CD4-positive, CD25-positive, alpha-beta regulatory T cell (primary cell): ENCODE measurements around the gene BLNK. TPM values are rescaled to one million over a fixed set of nuclear protein-coding genes. Genes with fewer than 3 reads are reported as not detected.

Source experiments
- ATAC-seq, 2 donors: fragments of 150-1000 bp; cut with Tn5 transposase; one replicate each; pipeline ENCODE4 v1.10.0; 2021; ENCODE audit warnings: low read depth in 2 of 2, moderate number of reproducible peaks in 2 of 2, moderate library complexity in 1 of 2
- DNase-seq, 3 donors: peaks; one replicate each; pipeline versions ENCODE4 v3.0.0 to v3.0.0-alpha.2; 2012 to 2022; ENCODE audit warnings: mixed read lengths in 1 of 3
- H3K27ac ChIP-seq: one replicate; pipeline ENCODE4 v1.7.0; 2013; ENCODE audit warnings: mild to moderate bottlenecking, low read length; ENCODE audit not compliant: insufficient read depth, poor library complexity, severe bottlenecking
- H3K27me3 ChIP-seq: one replicate; pipeline ENCODE4 v1.7.0; 2013; ENCODE audit warnings: low read length; ENCODE audit not compliant: control insufficient read depth, insufficient read depth
- H3K36me3 ChIP-seq: one replicate; pipeline ENCODE4 v1.7.0; 2013; ENCODE audit warnings: mild to moderate bottlenecking, low read length, moderate library complexity; ENCODE audit not compliant: control insufficient read depth, insufficient read depth
- H3K4me1 ChIP-seq: 2 replicates; pipeline ENCODE4 v1.7.0; 2013; ENCODE audit warnings: mild to moderate bottlenecking, low read length; ENCODE audit not compliant: insufficient read depth, control insufficient read depth, poor library complexity, severe bottlenecking
- H3K4me3 ChIP-seq: one replicate; pipeline ENCODE4 v1.7.0; 2013; ENCODE audit warnings: low read depth, mild to moderate bottlenecking, low read length, moderate library complexity
- H3K9me3 ChIP-seq, 2 experiments: 1 replicate in 1 of 2; 2 replicates in 1 of 2; pipeline ENCODE4 v1.7.0; 2013; ENCODE audit warnings: low read length in 2 of 2, mild to moderate bottlenecking in 1 of 2, moderate library complexity in 1 of 2; ENCODE audit not compliant: control insufficient read depth in 2 of 2
- H3K27ac Mint-ChIP-seq, 3 donors: one replicate each; pipeline ENCODE4 v1.8.0; 2020 to 2022; ENCODE audit warnings: mild to moderate bottlenecking in 3 of 3, mixed read lengths in 3 of 3, moderate library complexity in 2 of 3
- H3K27me3 Mint-ChIP-seq: one replicate; pipeline ENCODE4 v1.8.0; 2022; ENCODE audit warnings: mild to moderate bottlenecking, mixed read lengths
- H3K36me3 Mint-ChIP-seq: one replicate; pipeline ENCODE4 v1.8.0; 2020; ENCODE audit warnings: mixed read lengths
- H3K4me1 Mint-ChIP-seq, 4 donors: one replicate each; pipeline ENCODE4 v1.8.0; 2020 to 2022; ENCODE audit warnings: mixed read lengths in 4 of 4, mild to moderate bottlenecking in 1 of 4
- H3K4me3 Mint-ChIP-seq, 4 donors: one replicate each; pipeline ENCODE4 v1.8.0; 2020 to 2022; ENCODE audit warnings: mild to moderate bottlenecking in 4 of 4, mixed read lengths in 4 of 4, moderate library complexity in 3 of 4
- H3K9me3 Mint-ChIP-seq, 7 donors: one replicate each; pipeline ENCODE4 v1.8.0; 2020 to 2022; ENCODE audit warnings: mixed read lengths in 7 of 7, mild to moderate bottlenecking in 3 of 7, moderate library complexity in 2 of 7
- polyA plus RNA-seq, 4 donors: library from polyadenylated mRNA; unstranded; fragments of 300-500 nt; fragmentation: Illumina TruSeq; gene quantifications; one replicate each; pipeline ENCODE4 v1.2.3, GENCODE V29; 2021
- total RNA-seq: library from RNA; stranded (reverse); gene quantifications from one replicate; pipeline ENCODE4 v1.2.3, GENCODE V29; 2022

Gene BLNK
- total and polyA plus RNA-seq, 5 donors from 2014 or later, result 0.15 to 0.35 TPM; not detected in 3

DNA sequence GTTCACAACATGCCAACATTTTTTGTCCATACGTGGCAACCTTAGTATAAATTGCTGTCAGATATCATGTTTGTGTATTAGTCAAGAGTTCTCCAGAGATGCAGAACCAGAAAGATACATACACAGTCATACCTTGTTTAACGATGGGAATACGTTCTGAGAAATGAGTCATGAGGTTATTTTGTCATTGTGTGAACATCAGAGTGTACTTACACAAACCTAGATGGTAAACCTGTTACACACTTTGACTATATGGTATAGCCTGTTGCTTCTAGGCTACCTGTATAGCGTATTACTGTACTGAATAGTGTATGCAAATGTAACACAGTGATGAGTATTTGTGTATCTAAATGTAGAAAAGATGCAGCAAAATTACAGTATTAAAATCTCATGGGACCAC lies 118.9 kb downstream of the BLNK start:
- Mint-ChIP-seq H3K27me3 (no peaks in the 10 kb centered on the region), H3K9me3 (peaks cover 0 to 4% (median 0%) of the 10 kb centered on the region in 7 donors), H3K36me3 (peaks cover 75% of the 10 kb centered on the region), H3K4me1 (peaks cover 0 to 2% (median 0%) of the 10 kb centered on the region in 4 donors), H3K27ac (no peak overlapping the region), H3K4me3 (no peak overlapping the region)
- no peak for ATAC-seq
- peaks cover 68% of the 10 kb centered on the region for H3K36me3 ChIP-seq
- DNase-seq, result no peak
- no peak overlapping the region for H3K27ac ChIP-seq
- no peaks in the 10 kb centered on the region for H3K4me1 ChIP-seq
- H3K4me3 ChIP-seq, result no peak overlapping the region
- no peaks in the 10 kb centered on the region for H3K9me3 ChIP-seq
- H3K27me3 ChIP-seq, result no peaks in the 10 kb centered on the region

Other genes with a start within 250 kb of the BLNK start
- gene CCNJ, start 228.0 kb downstream of the BLNK start, total RNA-seq, result 4.6 TPM
- gene CCNJ, start 228.0 kb downstream of the BLNK start, polyA plus RNA-seq, result 1 to 10 TPM in 3 of 4 donors, under 1 TPM in 1; 0.65 to 1.7 (median 1.3) TPM
- 17.7 TPM for gene ZNF518A, start 141.3 kb downstream of the BLNK start, total RNA-seq
- 10 to 100 TPM in 2 of 4 donors, 1 to 10 TPM in 2; 9.5 to 14.1 (median 11.6) TPM for gene ZNF518A, start 141.3 kb downstream of the BLNK start, polyA plus RNA-seq
- not detected for gene DNTT, start 32.9 kb upstream of the BLNK start, total RNA-seq
- under 1 TPM in 1 of 4 donors, not detected in 3; 0.24 TPM for gene DNTT, start 32.9 kb upstream of the BLNK start, polyA plus RNA-seq
- not detected for gene OPALIN, start 87.4 kb upstream of the BLNK start, total RNA-seq
- gene OPALIN, start 87.4 kb upstream of the BLNK start, polyA plus RNA-seq, result not detected
- gene TLL2, start 242.4 kb upstream of the BLNK start, total RNA-seq, result not detected
- gene TLL2, start 242.4 kb upstream of the BLNK start, polyA plus RNA-seq, result not detected